WTC11 (cell line): ENCODE results near the gene SH3RF2. TPM values are rescaled to one million over a fixed set of nuclear protein-coding genes. Genes with fewer than 3 reads are reported as not detected.

Experiments used
- ATAC-seq: fragments of 200-7000 bp; cut with Tn5 transposase; 2 replicates; pipeline ENCODE4 v1.10.0; 2021; ENCODE audit warnings: mild to moderate bottlenecking, moderate library complexity
- CTCF ChIA-PET: fragments of 300-600 bp; sonication (Branson Sonifier 250); formaldehyde crosslinking; loops from one replicate; lab custom pipeline; 2021; ENCODE audit warnings: antibody characterized with exemption; lab: Charles Lee
- POLR2A ChIA-PET: fragments of 350-600 bp; sonication (Branson Sonifier 250); formaldehyde crosslinking; loops from one replicate; lab custom pipeline; 2021; ENCODE audit warnings: antibody characterized with exemption; lab: Charles Lee
- DNase-seq: peaks from one replicate; pipeline ENCODE4 v3.0.0; 2021; ENCODE audit warnings: low spot score
- H3K27ac Mint-ChIP-seq: 2 replicates; pipeline ENCODE4 v1.8.0; 2021; ENCODE audit warnings: mixed read lengths
- H3K27me3 Mint-ChIP-seq: 2 replicates; pipeline ENCODE4 v1.8.0; 2021; ENCODE audit warnings: low read depth, mild to moderate bottlenecking, moderate library complexity, mixed read lengths
- H3K36me3 Mint-ChIP-seq: 2 replicates; pipeline ENCODE4 v1.8.0; 2021; ENCODE audit warnings: mixed read lengths
- H3K4me1 Mint-ChIP-seq: 2 replicates; pipeline ENCODE4 v1.8.0; 2022; ENCODE audit warnings: mixed read lengths
- H3K4me3 Mint-ChIP-seq: 2 replicates; pipeline ENCODE4 v1.8.0; 2021; ENCODE audit warnings: mild to moderate bottlenecking, moderate library complexity, mixed read lengths
- H3K9me3 Mint-ChIP-seq: 2 replicates; pipeline ENCODE4 v1.8.0; 2021; ENCODE audit warnings: mixed read lengths
- ATF1 ChIP-seq: sonication (generic); formaldehyde crosslinking; IDR thresholded peaks from 2 replicates; pipeline ENCODE4 v1.8.1; 2023; ENCODE audit warnings: mild to moderate bottlenecking, moderate library complexity, missing genetic modification reagents
- EMX1 ChIP-seq: fragments of 250-450 bp; sonication (Bioruptor Pico); IDR thresholded peaks from 2 replicates; pipeline ENCODE4 v1.8.0; 2021; ENCODE audit warnings: mild to moderate bottlenecking
- GABPB1 ChIP-seq: sonication (generic); formaldehyde crosslinking; IDR thresholded peaks from 2 replicates; pipeline ENCODE4 v1.8.1; 2023; ENCODE audit warnings: mild to moderate bottlenecking, missing genetic modification reagents
- IRF2 ChIP-seq: sonication (generic); formaldehyde crosslinking; IDR thresholded peaks from 2 replicates; pipeline ENCODE4 v1.8.0; 2022; ENCODE audit warnings: low read depth, missing genetic modification reagents, borderline replicate concordance
- NFATC4 ChIP-seq: fragments of 250-450 bp; sonication (Bioruptor Pico); IDR thresholded peaks from 2 replicates; pipeline ENCODE4 v1.9.0; 2021; ENCODE audit warnings: mild to moderate bottlenecking
- PRRX2 ChIP-seq: fragments of 250-450 bp; sonication (Bioruptor Pico); IDR thresholded peaks from 2 replicates; pipeline ENCODE4 v1.8.0; 2021; ENCODE audit warnings: mild to moderate bottlenecking
- SMAD3 ChIP-seq: sonication (generic); formaldehyde crosslinking; IDR thresholded peaks from 2 replicates; pipeline ENCODE4 v1.8.0; 2022; ENCODE audit warnings: missing genetic modification reagents, mild to moderate bottlenecking, borderline replicate concordance
- ZBTB21 ChIP-seq: sonication (generic); formaldehyde crosslinking; IDR thresholded peaks from 2 replicates; pipeline ENCODE4 v1.8.1; 2023; ENCODE audit warnings: mild to moderate bottlenecking, missing genetic modification reagents, borderline replicate concordance
- ZNF317 ChIP-seq: sonication (generic); formaldehyde crosslinking; IDR thresholded peaks from 2 replicates; pipeline ENCODE4 v1.8.1; 2023; ENCODE audit warnings: low read depth, mild to moderate bottlenecking, moderate library complexity, missing genetic modification reagents, borderline replicate concordance
- ZNF416 ChIP-seq: fragments of 250-450 bp; sonication (Bioruptor Pico); IDR thresholded peaks from 2 replicates; pipeline ENCODE4 v1.9.0; 2021; ENCODE audit warnings: mild to moderate bottlenecking, inconsistent platforms
- ZNF423 ChIP-seq: fragments of 250-450 bp; sonication (Bioruptor Pico); IDR thresholded peaks from 2 replicates; pipeline ENCODE4 v2.1.2; 2022; ENCODE audit warnings: mild to moderate bottlenecking, moderate library complexity
- total RNA-seq: library from RNA; stranded (reverse); gene quantifications from 3 replicates; pipeline ENCODE4 v1.2.3, GENCODE V29; 2021
- TF ChIP-seq, protein P1 (sequence below): sonication (generic); formaldehyde crosslinking; IDR thresholded peaks from 2 replicates; pipeline ENCODE4 v1.8.0; 2023; ENCODE audit warnings: missing genetic modification reagents, mild to moderate bottlenecking, borderline replicate concordance
- TF ChIP-seq, protein P2 (sequence below): fragments of 250-450 bp; sonication (Bioruptor Pico); IDR thresholded peaks from 2 replicates; pipeline ENCODE4 v1.9.0; 2021; ENCODE audit warnings: mild to moderate bottlenecking
- TF ChIP-seq, protein P3 (sequence below): sonication (generic); formaldehyde crosslinking; IDR thresholded peaks from 2 replicates; pipeline ENCODE4 v1.8.1; 2022; ENCODE audit warnings: low read depth, mild to moderate bottlenecking, moderate library complexity, missing genetic modification reagents, borderline replicate concordance
- TF ChIP-seq, protein P4 (sequence below): sonication (generic); formaldehyde crosslinking; IDR thresholded peaks from 2 replicates; pipeline ENCODE4 v1.8.0; 2022; ENCODE audit warnings: mild to moderate bottlenecking, missing genetic modification reagents

SH3RF2 gene
- total RNA-seq, 1 experiment from 2014 or later, result 0.83 TPM

DNA sequence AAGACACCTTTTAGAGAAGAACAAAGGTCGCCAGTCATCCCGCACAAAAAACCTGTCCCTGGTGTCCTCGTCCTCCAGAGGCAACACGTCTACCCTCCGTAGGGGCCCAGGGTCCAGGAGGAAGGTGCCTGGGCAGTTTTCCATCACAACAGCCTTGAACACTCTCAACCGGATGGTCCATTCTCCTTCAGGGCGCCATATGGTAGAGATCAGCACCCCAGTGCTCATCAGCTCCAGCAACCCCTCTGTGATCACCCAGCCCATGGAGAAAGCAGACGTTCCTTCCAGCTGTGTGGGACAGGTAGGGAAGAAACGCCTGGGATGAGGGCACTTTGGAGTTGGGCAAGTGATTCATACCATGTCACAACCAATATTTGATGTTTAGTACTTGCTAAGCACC is 77.4 kb downstream of the SH3RF2 start:
- no peak for DNase-seq

DNA sequence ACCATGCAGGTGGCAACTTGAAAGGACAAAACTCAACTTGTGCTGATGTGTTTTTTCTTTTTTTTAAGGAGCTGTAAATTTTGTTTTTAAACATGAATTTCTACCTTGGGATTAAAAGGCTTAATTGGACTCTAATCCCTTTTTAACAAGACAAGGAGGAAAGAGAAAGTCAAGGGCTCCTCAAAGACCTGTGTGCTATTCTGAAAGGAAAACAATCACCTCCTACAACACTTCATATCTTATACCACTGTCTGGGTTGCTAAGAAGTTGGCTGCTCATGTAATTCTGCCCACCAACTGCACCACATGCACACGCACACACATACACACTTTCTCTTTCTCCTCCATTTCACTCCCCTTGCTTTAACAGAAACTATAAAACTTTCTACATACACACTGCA is 78.6 kb downstream of the SH3RF2 start:
- peaks cover 8% of the 10 kb centered on the region for H3K9me3 Mint-ChIP-seq
- TF ChIP-seq, protein P1, sequence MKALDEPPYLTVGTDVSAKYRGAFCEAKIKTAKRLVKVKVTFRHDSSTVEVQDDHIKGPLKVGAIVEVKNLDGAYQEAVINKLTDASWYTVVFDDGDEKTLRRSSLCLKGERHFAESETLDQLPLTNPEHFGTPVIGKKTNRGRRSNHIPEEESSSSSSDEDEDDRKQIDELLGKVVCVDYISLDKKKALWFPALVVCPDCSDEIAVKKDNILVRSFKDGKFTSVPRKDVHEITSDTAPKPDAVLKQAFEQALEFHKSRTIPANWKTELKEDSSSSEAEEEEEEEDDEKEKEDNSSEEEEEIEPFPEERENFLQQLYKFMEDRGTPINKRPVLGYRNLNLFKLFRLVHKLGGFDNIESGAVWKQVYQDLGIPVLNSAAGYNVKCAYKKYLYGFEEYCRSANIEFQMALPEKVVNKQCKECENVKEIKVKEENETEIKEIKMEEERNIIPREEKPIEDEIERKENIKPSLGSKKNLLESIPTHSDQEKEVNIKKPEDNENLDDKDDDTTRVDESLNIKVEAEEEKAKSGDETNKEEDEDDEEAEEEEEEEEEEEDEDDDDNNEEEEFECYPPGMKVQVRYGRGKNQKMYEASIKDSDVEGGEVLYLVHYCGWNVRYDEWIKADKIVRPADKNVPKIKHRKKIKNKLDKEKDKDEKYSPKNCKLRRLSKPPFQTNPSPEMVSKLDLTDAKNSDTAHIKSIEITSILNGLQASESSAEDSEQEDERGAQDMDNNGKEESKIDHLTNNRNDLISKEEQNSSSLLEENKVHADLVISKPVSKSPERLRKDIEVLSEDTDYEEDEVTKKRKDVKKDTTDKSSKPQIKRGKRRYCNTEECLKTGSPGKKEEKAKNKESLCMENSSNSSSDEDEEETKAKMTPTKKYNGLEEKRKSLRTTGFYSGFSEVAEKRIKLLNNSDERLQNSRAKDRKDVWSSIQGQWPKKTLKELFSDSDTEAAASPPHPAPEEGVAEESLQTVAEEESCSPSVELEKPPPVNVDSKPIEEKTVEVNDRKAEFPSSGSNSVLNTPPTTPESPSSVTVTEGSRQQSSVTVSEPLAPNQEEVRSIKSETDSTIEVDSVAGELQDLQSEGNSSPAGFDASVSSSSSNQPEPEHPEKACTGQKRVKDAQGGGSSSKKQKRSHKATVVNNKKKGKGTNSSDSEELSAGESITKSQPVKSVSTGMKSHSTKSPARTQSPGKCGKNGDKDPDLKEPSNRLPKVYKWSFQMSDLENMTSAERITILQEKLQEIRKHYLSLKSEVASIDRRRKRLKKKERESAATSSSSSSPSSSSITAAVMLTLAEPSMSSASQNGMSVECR (CRISPR knock-in tag), result no peak
- TF ChIP-seq PRRX2 (CRISPR knock-in tag) (no peak), EMX1 (CRISPR knock-in tag) (no peak), GABPB1 (CRISPR knock-in tag) (no peak), ZNF423 (no peak), IRF2 (CRISPR knock-in tag) (no peak)
- TF ChIP-seq, protein P2, sequence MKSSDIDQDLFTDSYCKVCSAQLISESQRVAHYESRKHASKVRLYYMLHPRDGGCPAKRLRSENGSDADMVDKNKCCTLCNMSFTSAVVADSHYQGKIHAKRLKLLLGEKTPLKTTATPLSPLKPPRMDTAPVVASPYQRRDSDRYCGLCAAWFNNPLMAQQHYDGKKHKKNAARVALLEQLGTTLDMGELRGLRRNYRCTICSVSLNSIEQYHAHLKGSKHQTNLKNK (CRISPR knock-in tag), result no peak
- H3K27me3 Mint-ChIP-seq, result no peaks in the 10 kb centered on the region
- ChIA-PET POLR2A (no interaction called here), CTCF (interaction anchor here (0.8 to 1.0 kb wide), 2 partner anchors 13 to 26 kb away, joined by 3 to 5 read pairs; no protein-coding TSS in a partner anchor)
- no peak overlapping the region for H3K27ac Mint-ChIP-seq
- DNase-seq, result no peak
- no peak overlapping the region for H3K4me3 Mint-ChIP-seq
- H3K4me1 Mint-ChIP-seq, result 0 out of 2 replicates have a peak, but pooled peaks cover 3% of the 10 kb centered on the region
- ATAC-seq, result no peak
- no peaks in the 10 kb centered on the region for H3K36me3 Mint-ChIP-seq

More for the DNA sequence above, 77.4 kb downstream of the SH3RF2 start:
- Mint-ChIP-seq H3K9me3 (peaks cover 8% of the 10 kb centered on the region), H3K4me3 (no peak overlapping the region), H3K36me3 (no peaks in the 10 kb centered on the region), H3K27me3 (no peaks in the 10 kb centered on the region), H3K27ac (no peak overlapping the region)
- POLR2A ChIA-PET, result no interaction called here
- TF ChIP-seq NFATC4 (CRISPR knock-in tag), result no peak
- TF ChIP-seq, protein P3, sequence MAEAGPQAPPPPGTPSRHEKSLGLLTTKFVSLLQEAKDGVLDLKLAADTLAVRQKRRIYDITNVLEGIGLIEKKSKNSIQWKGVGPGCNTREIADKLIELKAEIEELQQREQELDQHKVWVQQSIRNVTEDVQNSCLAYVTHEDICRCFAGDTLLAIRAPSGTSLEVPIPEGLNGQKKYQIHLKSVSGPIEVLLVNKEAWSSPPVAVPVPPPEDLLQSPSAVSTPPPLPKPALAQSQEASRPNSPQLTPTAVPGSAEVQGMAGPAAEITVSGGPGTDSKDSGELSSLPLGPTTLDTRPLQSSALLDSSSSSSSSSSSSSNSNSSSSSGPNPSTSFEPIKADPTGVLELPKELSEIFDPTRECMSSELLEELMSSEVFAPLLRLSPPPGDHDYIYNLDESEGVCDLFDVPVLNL (CRISPR knock-in tag), result no peak
- TF ChIP-seq ATF1 (CRISPR knock-in tag), result no peak
- TF ChIP-seq ZNF423, result no peak
- TF ChIP-seq, all 79 proteins: peak for 0
- CTCF ChIA-PET, result no interaction called here
- H3K4me1 Mint-ChIP-seq, result 0 out of 2 replicates have a peak, but pooled peaks cover 3% of the 10 kb centered on the region
- ATAC-seq, result no peak

DNA sequence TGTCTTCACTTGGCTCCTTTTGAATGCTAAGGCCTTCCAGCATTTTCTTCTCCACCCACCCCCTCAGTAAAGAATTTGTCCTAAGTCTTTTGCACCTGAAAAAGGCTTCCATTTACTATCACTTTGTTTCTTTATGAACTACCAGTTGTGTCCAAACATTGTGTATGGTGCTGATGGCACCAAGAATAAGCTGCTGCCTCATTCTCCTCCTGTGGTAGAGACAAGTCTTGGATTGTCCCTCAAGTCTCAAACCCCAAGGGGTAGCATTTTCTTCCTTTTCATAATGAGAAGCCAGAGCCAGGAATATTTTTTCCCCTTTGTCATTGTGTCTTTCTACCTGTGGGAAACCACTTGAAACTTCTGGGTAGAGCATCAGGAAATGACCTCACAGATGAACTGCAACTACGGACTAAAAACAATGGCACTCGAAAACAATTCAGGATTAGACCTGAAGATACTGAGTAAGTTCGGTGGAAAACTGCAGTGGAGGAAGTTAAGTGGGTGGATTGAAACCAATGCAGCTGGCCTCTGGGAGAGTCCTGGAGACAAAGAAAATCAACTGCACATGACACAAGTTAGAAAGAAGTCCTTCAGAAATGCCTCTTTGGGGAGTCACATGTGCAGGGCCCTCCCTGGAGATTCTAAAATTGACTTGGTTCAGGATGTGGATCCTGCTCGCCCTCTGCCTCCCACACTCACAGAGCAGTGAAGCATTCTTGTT is 80.5 kb downstream of the SH3RF2 start:
- Mint-ChIP-seq H3K4me1 (0 out of 2 replicates have a peak, but pooled peaks cover 3% of the 10 kb centered on the region), H3K36me3 (no peaks in the 10 kb centered on the region), H3K4me3 (no peak overlapping the region), H3K9me3 (no peaks in the 10 kb centered on the region), H3K27ac (no peak overlapping the region), H3K27me3 (no peaks in the 10 kb centered on the region)
- DNase-seq (no peak), ATAC-seq (no peak)
- CTCF ChIA-PET, result interaction anchor here (1.0 kb wide), 1 partner anchor 34 kb away, joined by 3 read pairs; no protein-coding TSS in a partner anchor
- no peak for TF ChIP-seq SMAD3 (CRISPR knock-in tag)
- TF ChIP-seq ZNF317 (CRISPR knock-in tag), result 0 out of 2 replicates have a peak, but pooled peaks have one; percentile 49
- TF ChIP-seq ZBTB21 (CRISPR knock-in tag), result no peak
- TF ChIP-seq EMX1 (CRISPR knock-in tag), result no peak
- no peak for TF ChIP-seq ZNF416
- TF ChIP-seq, protein P4, sequence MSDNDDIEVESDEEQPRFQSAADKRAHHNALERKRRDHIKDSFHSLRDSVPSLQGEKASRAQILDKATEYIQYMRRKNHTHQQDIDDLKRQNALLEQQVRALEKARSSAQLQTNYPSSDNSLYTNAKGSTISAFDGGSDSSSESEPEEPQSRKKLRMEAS (CRISPR knock-in tag), result no peak
- POLR2A ChIA-PET, result no interaction called here
